SK-N-SH (cell line): Measurements from ENCODE around the gene RIMS4.

Experiments
- NRF1 ChIP-seq: IDR thresholded peaks from 2 replicates; pipeline ENCODE4 v1.6.1; 2012; ENCODE audit warnings: low read depth, mild to moderate bottlenecking, low read length
- POLR2AphosphoS5 ChIP-seq: IDR thresholded peaks from 2 replicates; pipeline ENCODE4 v1.6.1; 2012; ENCODE audit warnings: low read depth, low read length
- RFX5 ChIP-seq: IDR thresholded peaks from 2 replicates; pipeline ENCODE4 v1.6.1; 2012; ENCODE audit warnings: mild to moderate bottlenecking, improper control_type of control experiment, low read length

- TF ChIP-seq POLR2AphosphoS5 (no peak), RFX5 (no peak), NRF1 (no peak)
Observed at GRCh38 chr20:44848254-44849015, 38.1 kb upstream of the RIMS4 start.
